Activated CD8-positive, alpha-beta T cell treated with anti-CD3 and anti-CD28 coated beads for 36 hours (primary cell): ENCODE measurements around the gene CREB3L1. TPM values are rescaled to one million over a fixed set of nuclear protein-coding genes. Genes with fewer than 3 reads are reported as not detected.

Source experiments
- ATAC-seq: fragments of 200-7000 bp; cut with Tn5 transposase; one replicate; pipeline ENCODE4 v1.10.0; 2021; ENCODE audit warnings: mild to moderate bottlenecking, moderate library complexity
- CTCF ChIA-PET: fragments of 350-600 bp; sonication (Branson Sonifier 250); formaldehyde crosslinking; loops from one replicate; lab custom pipeline; 2021; ENCODE audit warnings: antibody characterized with exemption; lab: Charles Lee
- POLR2A ChIA-PET: fragments of 350-600 bp; sonication (Branson Sonifier 250); formaldehyde crosslinking; loops from one replicate; lab custom pipeline; 2021; ENCODE audit warnings: antibody characterized with exemption; lab: Charles Lee
- DNase-seq: peaks from one replicate; pipeline ENCODE4 v3.0.0-alpha.2; 2020
- H3K27ac Mint-ChIP-seq: one replicate; pipeline ENCODE4 v1.8.0; 2021; ENCODE audit warnings: mild to moderate bottlenecking, mixed read lengths
- H3K27me3 Mint-ChIP-seq: one replicate; pipeline ENCODE4 v1.8.0; 2021; ENCODE audit warnings: mixed read lengths
- H3K36me3 Mint-ChIP-seq: one replicate; pipeline ENCODE4 v1.8.0; 2021; ENCODE audit warnings: low read depth, mixed read lengths
- H3K4me1 Mint-ChIP-seq: one replicate; pipeline ENCODE4 v1.8.0; 2021; ENCODE audit warnings: low read depth, mixed read lengths
- H3K4me3 Mint-ChIP-seq: one replicate; pipeline ENCODE4 v1.8.0; 2021; ENCODE audit warnings: mild to moderate bottlenecking, moderate library complexity, mixed read lengths
- H3K9me3 Mint-ChIP-seq: one replicate; pipeline ENCODE4 v1.8.0; 2021; ENCODE audit warnings: mixed read lengths
- intact Hi-C: fragments of 100-400 bp; cut with micrococcal nuclease; formaldehyde crosslinking; loops from one replicate; pipeline ENCODE4 v1.10.0; 2022
- total RNA-seq, 2 experiments: library from RNA; stranded (reverse); gene quantifications; one replicate each; pipeline ENCODE4 v1.2.3, GENCODE V29; 2021
- TF ChIP-seq, protein P1 (sequence below): fragments of 200-600 bp; IDR thresholded peaks from one replicate; pipeline ENCODE4 v1.8.0; 2022; ENCODE audit warnings: antibody characterized with exemption, mild to moderate bottlenecking

The CREB3L1 gene
- total RNA-seq, 2 experiments from 2014 or later: not detected

- no peak for DNase-seq
- POLR2A ChIA-PET: no interaction called here
- Mint-ChIP-seq H3K4me1 (peaks cover 11% of the 10 kb centered on the region), H3K27me3 (peaks cover 2% of the 10 kb centered on the region), H3K36me3 (no peaks in the 10 kb centered on the region), H3K4me3 (no peak overlapping the region), H3K27ac (no peak overlapping the region), H3K9me3 (no peaks in the 10 kb centered on the region)
- CTCF ChIA-PET: interaction anchor here (1.1 to 3.9 kb wide), 3 partner anchors 9 to 66 kb away, joined by 3 to 20 read pairs (median 4); no protein-coding TSS in a partner anchor
- TF ChIP-seq, protein P1, sequence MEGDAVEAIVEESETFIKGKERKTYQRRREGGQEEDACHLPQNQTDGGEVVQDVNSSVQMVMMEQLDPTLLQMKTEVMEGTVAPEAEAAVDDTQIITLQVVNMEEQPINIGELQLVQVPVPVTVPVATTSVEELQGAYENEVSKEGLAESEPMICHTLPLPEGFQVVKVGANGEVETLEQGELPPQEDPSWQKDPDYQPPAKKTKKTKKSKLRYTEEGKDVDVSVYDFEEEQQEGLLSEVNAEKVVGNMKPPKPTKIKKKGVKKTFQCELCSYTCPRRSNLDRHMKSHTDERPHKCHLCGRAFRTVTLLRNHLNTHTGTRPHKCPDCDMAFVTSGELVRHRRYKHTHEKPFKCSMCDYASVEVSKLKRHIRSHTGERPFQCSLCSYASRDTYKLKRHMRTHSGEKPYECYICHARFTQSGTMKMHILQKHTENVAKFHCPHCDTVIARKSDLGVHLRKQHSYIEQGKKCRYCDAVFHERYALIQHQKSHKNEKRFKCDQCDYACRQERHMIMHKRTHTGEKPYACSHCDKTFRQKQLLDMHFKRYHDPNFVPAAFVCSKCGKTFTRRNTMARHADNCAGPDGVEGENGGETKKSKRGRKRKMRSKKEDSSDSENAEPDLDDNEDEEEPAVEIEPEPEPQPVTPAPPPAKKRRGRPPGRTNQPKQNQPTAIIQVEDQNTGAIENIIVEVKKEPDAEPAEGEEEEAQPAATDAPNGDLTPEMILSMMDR: no peak
- intact Hi-C loops: no loop called here
- ATAC-seq: no peak
These were observed 29.0 kb upstream of the CREB3L1 start for GRCh38 chr11:46248289-46249102.

- Mint-ChIP-seq H3K9me3 (no peaks in the 10 kb centered on the region), H3K27me3 (peaks cover 2% of the 10 kb centered on the region), H3K4me1 (peaks cover 9% of the 10 kb centered on the region), H3K36me3 (no peaks in the 10 kb centered on the region), H3K4me3 (no peak overlapping the region), H3K27ac (no peak overlapping the region)
- ChIA-PET CTCF (interaction anchor here (1.1 to 3.9 kb wide), 5 partner anchors 9 to 65 kb away, joined by 3 to 20 read pairs (median 4); no protein-coding TSS in a partner anchor), POLR2A (no interaction called here)
- intact Hi-C loops: no loop called here
- peak; percentile 34 for ATAC-seq
- TF ChIP-seq, protein P1: no peak
- DNase-seq: no peak
These were observed 28.1 kb upstream of the CREB3L1 start for GRCh38 chr11:46249103-46249937.

- no peak overlapping the region for H3K27ac Mint-ChIP-seq
- H3K4me3 Mint-ChIP-seq: no peak overlapping the region
- no peaks in the 10 kb centered on the region for H3K9me3 Mint-ChIP-seq
- no peaks in the 10 kb centered on the region for H3K36me3 Mint-ChIP-seq
- peaks cover 2% of the 10 kb centered on the region for H3K27me3 Mint-ChIP-seq
- DNase-seq (no peak), ATAC-seq (no peak)
- CTCF ChIA-PET: interaction anchor here (0.9 to 3.9 kb wide), 5 partner anchors 10 to 288 kb away, joined by 3 to 20 read pairs (median 3); no protein-coding TSS in a partner anchor
- POLR2A ChIA-PET: interaction anchor here (0.8 kb wide), 1 partner anchor 39 kb away, joined by 3 read pairs; no protein-coding TSS in a partner anchor
- intact Hi-C loops: no loop called here
- TF ChIP-seq, protein P1: no peak
- H3K4me1 Mint-ChIP-seq: peaks cover 9% of the 10 kb centered on the region
These were observed 27.3 kb upstream of the CREB3L1 start for GRCh38 chr11:46249938-46250744.

DNA sequence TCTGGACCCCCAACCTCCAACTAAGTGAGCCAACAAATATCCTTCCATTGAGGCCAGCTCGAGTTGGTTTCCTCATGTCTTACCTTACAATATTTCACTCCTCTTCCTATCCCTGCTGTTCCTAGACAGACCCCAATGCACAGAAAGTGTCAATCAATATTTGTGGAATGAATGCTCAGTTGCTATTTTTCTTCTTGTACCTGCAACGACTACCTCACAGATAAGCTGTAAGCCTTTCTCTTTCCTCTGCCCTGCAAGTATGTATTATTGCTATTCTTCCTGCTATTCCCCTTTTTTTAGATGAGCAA lies 26.8 kb upstream of the CREB3L1 start:
- H3K27me3 Mint-ChIP-seq: no peaks in the 10 kb centered on the region
- intact Hi-C loops: no loop called here
- H3K27ac Mint-ChIP-seq: no peak overlapping the region
- no peak overlapping the region for H3K4me3 Mint-ChIP-seq
- H3K4me1 Mint-ChIP-seq: peaks cover 9% of the 10 kb centered on the region
- ATAC-seq: no peak
- no peak for DNase-seq
- ChIA-PET CTCF (interaction anchor here (0.7 to 3.9 kb wide), 6 partner anchors 11 to 288 kb away, joined by 3 to 20 read pairs (median 4); no protein-coding TSS in a partner anchor), POLR2A (interaction anchor here (0.8 kb wide), 1 partner anchor 39 kb away, joined by 3 read pairs; no protein-coding TSS in a partner anchor)
- no peaks in the 10 kb centered on the region for H3K36me3 Mint-ChIP-seq
- H3K9me3 Mint-ChIP-seq: no peaks in the 10 kb centered on the region
- TF ChIP-seq, protein P1: no peak
